Glomerular endothelial cell (primary cell): ENCODE data around the gene ESX1. TPM values are rescaled to one million over a fixed set of nuclear protein-coding genes. Genes with fewer than 3 reads are reported as not detected.

ENCODE experiments used
- total RNA-seq: library from RNA; depleted of rRNA; stranded (reverse); fragments of >200 nt; gene quantifications from 2 replicates; pipeline ENCODE4 v1.2.3, GENCODE V29; 2015

ESX1 gene
- total RNA-seq, 1 donor from 2014 or later: not detected

Other genes with a start within 250 kb of the ESX1 start
- not detected in 2 replicates for gene H2BW1, start 241.2 kb downstream of the ESX1 start, total RNA-seq
- not detected in 2 replicates for gene H2BW2, start 215.0 kb downstream of the ESX1 start, total RNA-seq
- 3.5 and 13.8 TPM in 2 replicates for gene TMSB15C, start 178.7 kb downstream of the ESX1 start, total RNA-seq
- 1.1 and 6.1 TPM in 2 replicates for gene ZCCHC18, start 142.4 kb downstream of the ESX1 start, total RNA-seq
- 6.0 and 7.3 TPM in 2 replicates for gene SLC25A53, start 97.9 kb downstream of the ESX1 start, total RNA-seq
- gene FAM199X, start 88.5 kb downstream of the ESX1 start, total RNA-seq: 16.5 and 19.4 TPM in 2 replicates